Activated B cell treated with CpG ODN at 0.5 μM for 24 hours (primary cell): ENCODE data around the gene CECR2. TPM values are rescaled to one million over a fixed set of nuclear protein-coding genes. Genes with fewer than 3 reads are reported as not detected.
A peak's percentile ranks its signal among the peaks of the same experiment; 100 is the strongest.

Experiments used
- ATAC-seq: fragments of 200-7000 bp; cut with Tn5 transposase; one replicate; pipeline ENCODE4 v1.10.0; 2021; ENCODE audit warnings: low read depth, mild to moderate bottlenecking, moderate library complexity
- CTCF ChIA-PET: fragments of 350-600 bp; sonication (Branson Sonifier 250); formaldehyde crosslinking; loops from one replicate; lab custom pipeline; 2021; ENCODE audit warnings: antibody characterized with exemption; lab: Charles Lee
- POLR2A ChIA-PET: fragments of 350-600 bp; sonication (Branson Sonifier 250); formaldehyde crosslinking; loops from one replicate; lab custom pipeline; 2021; ENCODE audit warnings: antibody characterized with exemption; lab: Charles Lee
- DNase-seq: peaks from one replicate; pipeline ENCODE4 v3.0.0; 2022
- H3K27ac Mint-ChIP-seq: one replicate; pipeline ENCODE4 v1.8.0; 2020; ENCODE audit warnings: mixed read lengths
- H3K27me3 Mint-ChIP-seq: one replicate; pipeline ENCODE4 v1.8.0; 2021; ENCODE audit warnings: mixed read lengths
- H3K36me3 Mint-ChIP-seq: one replicate; pipeline ENCODE4 v1.8.0; 2021; ENCODE audit warnings: low read depth, mixed read lengths
- H3K4me1 Mint-ChIP-seq: one replicate; pipeline ENCODE4 v1.8.0; 2021; ENCODE audit warnings: mixed read lengths
- H3K4me3 Mint-ChIP-seq: one replicate; pipeline ENCODE4 v1.8.0; 2020; ENCODE audit warnings: mild to moderate bottlenecking, mixed read lengths
- H3K9me3 Mint-ChIP-seq: one replicate; pipeline ENCODE4 v1.8.0; 2020; ENCODE audit warnings: mixed read lengths
- CTCF ChIP-seq: fragments of 200-600 bp; IDR thresholded peaks from one replicate; pipeline ENCODE4 v1.8.0; 2022; ENCODE audit warnings: antibody characterized with exemption, mild to moderate bottlenecking
- intact Hi-C: fragments of 100-400 bp; cut with micrococcal nuclease; formaldehyde crosslinking; loops from one replicate; pipeline ENCODE4 v1.15.1; 2024
- total RNA-seq: library from RNA; stranded (reverse); gene quantifications from 2 replicates; pipeline ENCODE4 v1.2.3, GENCODE V29; 2022

The CECR2 gene
- total RNA-seq, 1 donor from 2014 or later, result 2.5 TPM

- no peak for DNase-seq
- Mint-ChIP-seq H3K27me3 (peaks cover 2% of the 10 kb centered on the region), H3K4me3 (no peak overlapping the region), H3K36me3 (no peaks in the 10 kb centered on the region), H3K27ac (no peak overlapping the region), H3K9me3 (no peaks in the 10 kb centered on the region), H3K4me1 (no peaks in the 10 kb centered on the region)
- TF ChIP-seq CTCF, result no peak
- intact Hi-C loops, result no loop called here
- CTCF ChIA-PET, result no interaction called here
- POLR2A ChIA-PET, result interaction anchor here (0.5 to 0.7 kb wide), 2 partner anchors 16 to 83 kb away, joined by 6 read pairs; no protein-coding TSS in a partner anchor
- no peak for ATAC-seq
Measured at GRCh38 chr22:17359501-17359900, 9.8 kb upstream of the CECR2 start.

DNA sequence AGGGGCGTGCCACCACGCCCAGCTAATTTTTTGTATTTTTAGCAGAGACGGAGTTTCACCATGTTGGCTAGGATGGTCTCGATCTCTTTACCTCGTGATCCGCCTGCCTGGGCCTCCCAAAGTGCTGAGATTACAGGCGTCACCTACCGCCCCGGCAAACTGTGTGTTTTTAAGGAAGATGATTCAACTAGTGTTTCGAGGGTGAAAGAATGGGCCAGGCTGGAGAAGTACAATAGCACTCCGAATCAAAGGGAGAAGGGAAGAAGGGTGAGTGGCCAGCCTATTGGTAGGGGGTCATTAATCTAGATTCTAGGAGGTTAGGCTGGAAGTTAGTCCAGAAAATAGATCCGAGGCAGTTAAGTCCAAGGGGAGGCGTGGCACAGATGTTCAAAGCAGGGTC, 2.9 kb upstream of the CECR2 start:
- Mint-ChIP-seq H3K36me3 (no peaks in the 10 kb centered on the region), H3K27me3 (peaks cover 32% of the 10 kb centered on the region), H3K9me3 (no peaks in the 10 kb centered on the region), H3K27ac (no peak overlapping the region), H3K4me1 (peaks cover 25% of the 10 kb centered on the region), H3K4me3 (no peak overlapping the region)
- DNase-seq, result no peak
- ATAC-seq, result no peak
- ChIA-PET CTCF (interaction anchor here (0.6 to 1.7 kb wide), 3 partner anchors 117 to 152 kb away, joined by 3 to 5 read pairs (median 4); no protein-coding TSS in a partner anchor), POLR2A (interaction anchor here (0.5 kb wide), 1 partner anchor 201 kb away, joined by 6 read pairs; no protein-coding TSS in a partner anchor)
- TF ChIP-seq CTCF, result no peak
- intact Hi-C loops, result loop anchor here (5.0 kb wide), 3 partner anchors 109 to 289 kb away; no protein-coding TSS in a partner anchor

- TF ChIP-seq CTCF, result no peak
- POLR2A ChIA-PET, result no interaction called here
- H3K27me3 Mint-ChIP-seq, result peaks cover 35% of the 10 kb centered on the region
- H3K36me3 Mint-ChIP-seq, result no peaks in the 10 kb centered on the region
- peaks cover 27% of the 10 kb centered on the region for H3K4me1 Mint-ChIP-seq
- no peak for ATAC-seq
- CTCF ChIA-PET, result interaction anchor here (1.0 to 1.7 kb wide), 3 partner anchors 135 to 195 kb away, joined by 4 to 7 read pairs (median 5); no protein-coding TSS in a partner anchor
- H3K4me3 Mint-ChIP-seq, result peak overlapping the region; percentile 24
- no peaks in the 10 kb centered on the region for H3K9me3 Mint-ChIP-seq
- H3K27ac Mint-ChIP-seq, result no peak overlapping the region
- intact Hi-C loops, result loop anchor here (1.0 to 5.0 kb wide), 5 partner anchors 110 to 290 kb away; no protein-coding TSS in a partner anchor
- no peak for DNase-seq
Measured at GRCh38 chr22:17366830-17367229, 2.4 kb upstream of the CECR2 start.

DNA sequence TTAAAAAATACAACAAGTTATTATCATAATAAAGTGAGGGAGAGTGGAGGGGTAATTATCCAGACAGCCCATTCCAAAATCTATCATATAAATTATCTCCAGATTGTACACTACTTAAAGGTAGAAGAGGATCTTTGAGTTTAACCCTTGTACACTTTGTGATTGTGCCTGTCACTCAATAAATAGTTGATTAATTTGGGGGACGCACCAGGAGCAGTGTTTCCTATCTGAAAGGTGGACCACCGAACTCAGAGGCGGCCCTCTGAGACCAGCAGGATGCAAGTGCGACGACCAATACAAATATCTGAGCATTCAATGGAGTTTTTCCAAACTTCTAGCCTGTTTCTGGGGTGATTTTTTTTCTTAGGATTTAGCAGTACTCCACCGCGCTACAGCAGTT, 1.1 kb upstream of the CECR2 start:
- Mint-ChIP-seq H3K9me3 (no peaks in the 10 kb centered on the region), H3K4me3 (peak overlapping the region; percentile 80), H3K27ac (peak overlapping the region; percentile 10), H3K27me3 (peaks cover 37% of the 10 kb centered on the region), H3K36me3 (no peaks in the 10 kb centered on the region), H3K4me1 (peaks cover 27% of the 10 kb centered on the region)
- POLR2A ChIA-PET, result interaction anchor here (0.6 to 1.2 kb wide), 2 partner anchors 122 to 149 kb away, joined by 3 to 4 read pairs; partner anchors contain the start of gene ADA2
- intact Hi-C loops, result loop anchor here (5.0 kb wide), 3 partner anchors 111 to 291 kb away; no protein-coding TSS in a partner anchor
- DNase-seq, result no peak
- no peak for TF ChIP-seq CTCF
- no peak for ATAC-seq
- CTCF ChIA-PET, result interaction anchor here (0.9 to 3.4 kb wide), 4 partner anchors 111 to 196 kb away, joined by 3 to 15 read pairs (median 3); no protein-coding TSS in a partner anchor
